ENCODE measurements around the gene KREMEN1. TPM values are rescaled to one million over a fixed set of nuclear protein-coding genes. Genes with fewer than 3 reads are reported as not detected.

KREMEN1 gene
- total RNA-seq, 2 experiments from 2014 or later = not detected

GRCh38 chr22:29172216-29172615 is 99.4 kb downstream of the KREMEN1 start:
- no peaks in the 10 kb centered on the region for H3K27me3 Mint-ChIP-seq
- H3K4me1 Mint-ChIP-seq (ENCODE audit: low read depth) = peaks cover 6% of the 10 kb centered on the region
- Histone ChIP-seq H3K4me1 (ENCODE audit: insufficient read depth, low read length) (peaks cover 6% of the 10 kb centered on the region), H3K9me3 (ENCODE audit: control insufficient read depth in 1 of 2, insufficient read depth in 1 of 2, low read length in 2 of 2) (peaks cover 21% of the 10 kb centered on the region in 2 experiments), H3K27ac (ENCODE audit: low read depth in 1 of 2, low read length in 2 of 2) (no peak overlapping the region), H3K27me3 (ENCODE audit: control insufficient read depth in 1 of 2, insufficient read depth in 2 of 2, low read length in 2 of 2) (no peaks in the 10 kb centered on the region), H3K4me3 (ENCODE audit: low read length) (no peak overlapping the region), H3K36me3 (ENCODE audit: insufficient read depth, low read length) (no peaks in the 10 kb centered on the region)
- no peak for ATAC-seq (ENCODE audit: poor library complexity)
- intact Hi-C loops (cut with DNase I, micrococcal nuclease) = no loop called here
- CTCF ChIA-PET = no interaction called here
- H3K36me3 Mint-ChIP-seq (ENCODE audit: low read depth) = no peaks in the 10 kb centered on the region
- H3K4me3 Mint-ChIP-seq = no peak overlapping the region
- TF ChIP-seq, protein P1, sequence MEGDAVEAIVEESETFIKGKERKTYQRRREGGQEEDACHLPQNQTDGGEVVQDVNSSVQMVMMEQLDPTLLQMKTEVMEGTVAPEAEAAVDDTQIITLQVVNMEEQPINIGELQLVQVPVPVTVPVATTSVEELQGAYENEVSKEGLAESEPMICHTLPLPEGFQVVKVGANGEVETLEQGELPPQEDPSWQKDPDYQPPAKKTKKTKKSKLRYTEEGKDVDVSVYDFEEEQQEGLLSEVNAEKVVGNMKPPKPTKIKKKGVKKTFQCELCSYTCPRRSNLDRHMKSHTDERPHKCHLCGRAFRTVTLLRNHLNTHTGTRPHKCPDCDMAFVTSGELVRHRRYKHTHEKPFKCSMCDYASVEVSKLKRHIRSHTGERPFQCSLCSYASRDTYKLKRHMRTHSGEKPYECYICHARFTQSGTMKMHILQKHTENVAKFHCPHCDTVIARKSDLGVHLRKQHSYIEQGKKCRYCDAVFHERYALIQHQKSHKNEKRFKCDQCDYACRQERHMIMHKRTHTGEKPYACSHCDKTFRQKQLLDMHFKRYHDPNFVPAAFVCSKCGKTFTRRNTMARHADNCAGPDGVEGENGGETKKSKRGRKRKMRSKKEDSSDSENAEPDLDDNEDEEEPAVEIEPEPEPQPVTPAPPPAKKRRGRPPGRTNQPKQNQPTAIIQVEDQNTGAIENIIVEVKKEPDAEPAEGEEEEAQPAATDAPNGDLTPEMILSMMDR (IDR thresholded peaks at IDR 0.05) = no peak
- H3K27ac Mint-ChIP-seq = no peak overlapping the region
- POLR2A ChIA-PET = no interaction called here
- no peak for DNase-seq
- peaks cover 7% of the 10 kb centered on the region for H3K9me3 Mint-ChIP-seq

DNA sequence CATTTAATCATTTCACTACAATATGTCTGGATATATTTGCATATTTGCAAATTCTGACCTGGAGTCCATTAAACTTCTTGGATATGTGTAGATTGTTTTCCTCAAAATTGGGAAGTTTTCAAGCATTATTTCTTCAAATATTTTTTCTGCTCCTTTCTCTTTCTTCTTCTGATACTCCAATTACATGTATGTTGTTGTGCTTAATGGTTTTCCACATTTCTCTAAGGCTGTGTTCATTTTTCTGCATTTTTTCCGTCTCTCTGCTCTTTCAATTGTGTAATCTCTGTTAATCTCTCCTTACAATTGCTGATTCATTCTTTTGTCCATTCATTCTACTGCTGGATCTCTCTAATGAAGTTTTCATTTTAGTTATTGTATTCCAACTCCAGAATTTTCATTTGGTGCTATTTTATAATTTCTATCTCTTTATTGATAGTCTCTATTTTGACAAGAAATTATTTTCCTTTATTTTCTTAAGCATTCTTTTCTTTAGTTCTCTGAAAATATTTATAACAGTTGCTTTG is 102.5 kb downstream of the KREMEN1 start:
- Histone ChIP-seq H3K4me1 (ENCODE audit: insufficient read depth, low read length) (no peaks in the 10 kb centered on the region), H3K36me3 (ENCODE audit: insufficient read depth, low read length) (no peaks in the 10 kb centered on the region), H3K9me3 (ENCODE audit: control insufficient read depth in 1 of 2, insufficient read depth in 1 of 2, low read length in 2 of 2) (peaks cover 21% of the 10 kb centered on the region in 2 experiments), H3K4me3 (ENCODE audit: low read length) (no peak overlapping the region), H3K27ac (ENCODE audit: low read depth in 1 of 2, low read length in 2 of 2) (no peak overlapping the region), H3K27me3 (ENCODE audit: control insufficient read depth in 1 of 2, insufficient read depth in 2 of 2, low read length in 2 of 2) (no peaks in the 10 kb centered on the region)
- intact Hi-C loops (cut with DNase I, micrococcal nuclease) = no loop called here
- Mint-ChIP-seq H3K4me1 (ENCODE audit: low read depth) (no peaks in the 10 kb centered on the region), H3K27ac (no peak overlapping the region), H3K36me3 (ENCODE audit: low read depth) (no peaks in the 10 kb centered on the region), H3K27me3 (no peaks in the 10 kb centered on the region), H3K9me3 (peaks cover 7% of the 10 kb centered on the region), H3K4me3 (no peak overlapping the region)
- TF ChIP-seq, protein P1 (IDR thresholded peaks at IDR 0.05) = no peak
- CTCF ChIA-PET = no interaction called here
- DNase-seq (no peak), ATAC-seq (ENCODE audit: poor library complexity) (no peak)
- POLR2A ChIA-PET = interaction anchor here (0.7 kb wide), 1 partner anchor 792 kb away, joined by 5 read pairs; no protein-coding TSS in a partner anchor

DNA sequence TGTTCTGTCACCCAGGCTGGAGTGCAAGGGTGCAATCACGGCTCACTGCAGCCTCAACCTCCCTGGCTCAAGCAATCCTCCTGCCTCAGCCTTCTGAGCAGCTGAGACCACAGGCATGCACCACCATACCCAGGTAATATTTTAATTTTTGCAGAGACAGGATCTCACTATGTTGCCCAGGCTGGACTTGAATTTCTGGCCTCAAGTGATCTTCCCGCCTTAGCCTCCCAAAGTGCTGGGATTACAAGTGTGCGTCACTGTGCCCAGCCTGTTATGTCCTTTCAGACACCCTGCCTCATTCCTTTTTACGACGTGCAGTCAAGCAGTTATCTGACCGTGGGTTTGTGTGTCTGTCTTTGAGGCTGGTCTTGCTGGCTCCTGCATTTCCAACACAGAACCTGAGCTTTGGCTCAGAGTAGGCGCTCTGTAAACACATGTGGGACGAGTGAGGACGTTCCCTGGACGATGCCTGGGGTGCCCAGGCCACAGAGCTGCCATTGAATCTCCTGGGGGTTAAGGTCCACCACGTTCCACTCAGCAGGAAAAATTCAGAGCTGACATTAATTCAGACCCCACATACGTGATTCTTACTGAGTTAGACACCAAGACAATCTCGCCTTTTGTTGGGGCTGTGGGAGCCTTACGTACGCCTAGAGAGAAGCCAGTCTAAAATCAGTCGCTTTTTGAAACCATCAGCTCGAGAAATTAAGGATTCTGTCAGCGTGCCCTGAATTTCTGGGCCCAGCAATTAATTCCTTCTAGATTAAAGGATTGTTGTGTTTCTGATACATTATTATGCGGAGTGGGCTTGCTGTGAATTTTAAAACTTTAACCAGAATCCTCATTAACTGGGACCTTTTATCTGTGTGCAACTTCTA is 111.4 kb downstream of the KREMEN1 start:
- POLR2A ChIA-PET = no interaction called here
- H3K9me3 Mint-ChIP-seq = no peaks in the 10 kb centered on the region
- TF ChIP-seq, protein P1 (IDR thresholded peaks at IDR 0.05) = no peak
- CTCF ChIA-PET = interaction anchor here (0.6 kb wide), 1 partner anchor 14 kb away, joined by 3 read pairs; no protein-coding TSS in a partner anchor
- Histone ChIP-seq H3K4me1 (ENCODE audit: insufficient read depth, low read length) (no peaks in the 10 kb centered on the region), H3K36me3 (ENCODE audit: insufficient read depth, low read length) (no peaks in the 10 kb centered on the region), H3K9me3 (ENCODE audit: control insufficient read depth in 1 of 2, insufficient read depth in 1 of 2, low read length in 2 of 2) (peaks cover 0 to 6% of the 10 kb centered on the region in 2 experiments), H3K27me3 (ENCODE audit: control insufficient read depth in 1 of 2, insufficient read depth in 2 of 2, low read length in 2 of 2) (no peaks in the 10 kb centered on the region), H3K27ac (ENCODE audit: low read depth in 1 of 2, low read length in 2 of 2) (no peak overlapping the region), H3K4me3 (ENCODE audit: low read length) (no peak overlapping the region)
- DNase-seq (no peak), ATAC-seq (ENCODE audit: poor library complexity) (no peak)
- no peak overlapping the region for H3K4me3 Mint-ChIP-seq
- intact Hi-C loops (cut with DNase I, micrococcal nuclease) = no loop called here
- H3K27me3 Mint-ChIP-seq = no peaks in the 10 kb centered on the region
- no peaks in the 10 kb centered on the region for H3K4me1 Mint-ChIP-seq (ENCODE audit: low read depth)
- H3K36me3 Mint-ChIP-seq (ENCODE audit: low read depth) = no peaks in the 10 kb centered on the region
- no peak overlapping the region for H3K27ac Mint-ChIP-seq

All from CD4-positive, alpha-beta T cell (primary cell).